HPDE6-E6E7 (cell line): ENCODE measurements around the gene MYG1.
A peak's percentile ranks its signal among the peaks of the same experiment; 100 is the strongest.
"Not testable (repeated sequence)": the region's sequence is repeated elsewhere in the genome, so short reads cannot be mapped to it uniquely, and the experiment has no call there.

ENCODE experiments used
- DNase-seq: peaks from one replicate; pipeline ENCODE4 v3.0.0; 2011; ENCODE audit warnings: missing footprints; ENCODE audit errors: extremely low spot score

The MYG1 gene

GRCh38 chr12:53286448-53286847 lies 13.0 kb upstream of the MYG1 start:
- DNase-seq = no peak

GRCh38 chr12:53287741-53288216 lies 11.7 kb upstream of the MYG1 start:
- peak; percentile 53 for DNase-seq

- no peak for DNase-seq
Measured at GRCh38 chr12:53288322-53288721, 11.2 kb upstream of the MYG1 start.

- no peak for DNase-seq
Measured at GRCh38 chr12:53289891-53290290, 9.6 kb upstream of the MYG1 start.

- DNase-seq = no peak
Measured at GRCh38 chr12:53290661-53291060, 8.8 kb upstream of the MYG1 start.

- DNase-seq = no peak
Measured at GRCh38 chr12:53292426-53292825, 7.1 kb upstream of the MYG1 start.

- DNase-seq = peak; percentile 86
Measured at GRCh38 chr12:53295070-53295890, 4.2 kb upstream of the MYG1 start, which contains the start of gene PFDN5. TSS of gene PFDN5 (plus strand) at chr12:53295542. CDS start at chr12:53295568, 26 bp downstream.

- no peak for DNase-seq
Measured at GRCh38 chr12:53295891-53296219, 3.6 kb upstream of the MYG1 start.

- not testable (repeated sequence) for DNase-seq
Measured at GRCh38 chr12:53297106-53297505, 2.4 kb upstream of the MYG1 start.

- DNase-seq = no peak
Measured at GRCh38 chr12:53298164-53298563, 1.3 kb upstream of the MYG1 start.

- peak; percentile 49 for DNase-seq
Measured at GRCh38 chr12:53299101-53299453, 418 bp upstream of the MYG1 start.

GRCh38 chr12:53300187-53300586 lies 692 bp downstream of the MYG1 start:
- no peak for DNase-seq

GRCh38 chr12:53302903-53303302 lies 3.4 kb downstream of the MYG1 start:
- no peak for DNase-seq

- no peak for DNase-seq
Measured at GRCh38 chr12:53306826-53307225, 7.3 kb downstream of the MYG1 start.

- DNase-seq = no peak
Measured at GRCh38 chr12:53308276-53308675, 8.8 kb downstream of the MYG1 start.

- no peak for DNase-seq
Measured at GRCh38 chr12:53313996-53314395, 14.5 kb downstream of the MYG1 start.

GRCh38 chr12:53320352-53321195 lies 21.1 kb downstream of the MYG1 start:
- no peak for DNase-seq

- DNase-seq = no peak
Measured at GRCh38 chr12:53324113-53324778, 24.8 kb downstream of the MYG1 start.

- DNase-seq = peak; percentile 88
Measured at GRCh38 chr12:53324779-53325510, 25.4 kb downstream of the MYG1 start.

- DNase-seq = no peak
Measured at GRCh38 chr12:53325511-53326061, 26.1 kb downstream of the MYG1 start.

- no peak for DNase-seq
Measured at GRCh38 chr12:53326460-53327185, 27.1 kb downstream of the MYG1 start.
